Mammary epithelial cell (primary cell): ENCODE measurements around the gene LYPD6.

ENCODE experiments used
- EZH2 ChIP-seq: IDR thresholded peaks from 2 replicates; pipeline ENCODE4 v1.6.1; 2012; ENCODE audit warnings: low read length, inconsistent platforms, borderline replicate concordance
- TF ChIP-seq, protein P1 (sequence below), 2 donors: IDR thresholded peaks in 1 of 2; conservative IDR thresholded peaks in 1 of 2; 2 replicates each; pipeline ENCODE4 v1.5.1; 2011 to 2012; ENCODE audit warnings: inconsistent platforms in 2 of 2, low read length in 2 of 2, mild to moderate bottlenecking in 2 of 2, control low read depth in 1 of 2, low read depth in 1 of 2; ENCODE audit not compliant: insufficient read depth in 1 of 2; ENCODE audit errors: extremely low read depth in 1 of 2

DNA sequence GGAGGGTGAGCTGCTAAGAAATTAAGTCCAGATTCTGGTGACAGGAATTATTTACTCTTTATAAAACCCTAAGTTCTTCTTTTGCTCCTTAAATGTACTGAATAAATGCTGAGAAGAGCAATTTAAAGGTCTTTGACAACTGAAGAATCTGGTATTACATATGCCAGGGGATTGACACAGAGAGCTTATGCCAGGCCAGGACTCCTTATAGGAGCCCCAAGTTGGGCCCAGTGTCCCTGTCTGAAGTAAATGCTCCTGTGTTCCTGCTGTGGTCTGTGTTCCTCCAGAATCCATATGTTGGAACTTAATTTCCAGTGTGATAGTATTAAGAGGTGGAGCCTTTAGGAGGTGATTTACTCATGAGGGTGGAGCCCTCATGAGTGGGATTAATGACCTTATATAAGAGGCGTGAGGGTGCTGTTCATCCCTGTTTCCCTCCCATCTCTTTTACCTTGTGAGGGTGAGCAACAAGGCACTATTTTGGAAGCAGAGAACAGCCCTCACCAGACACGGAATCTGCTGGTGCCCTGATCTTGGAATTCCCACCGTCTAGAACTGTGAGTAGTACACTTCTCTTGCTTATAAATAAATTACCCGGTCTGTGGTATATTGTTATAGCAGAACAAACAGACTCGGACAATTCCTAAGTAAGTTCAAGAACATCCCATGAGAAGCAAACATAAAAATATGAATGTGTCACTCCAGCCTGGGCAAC, 39.8 kb downstream of the LYPD6 start:
- TF ChIP-seq, protein P1, sequence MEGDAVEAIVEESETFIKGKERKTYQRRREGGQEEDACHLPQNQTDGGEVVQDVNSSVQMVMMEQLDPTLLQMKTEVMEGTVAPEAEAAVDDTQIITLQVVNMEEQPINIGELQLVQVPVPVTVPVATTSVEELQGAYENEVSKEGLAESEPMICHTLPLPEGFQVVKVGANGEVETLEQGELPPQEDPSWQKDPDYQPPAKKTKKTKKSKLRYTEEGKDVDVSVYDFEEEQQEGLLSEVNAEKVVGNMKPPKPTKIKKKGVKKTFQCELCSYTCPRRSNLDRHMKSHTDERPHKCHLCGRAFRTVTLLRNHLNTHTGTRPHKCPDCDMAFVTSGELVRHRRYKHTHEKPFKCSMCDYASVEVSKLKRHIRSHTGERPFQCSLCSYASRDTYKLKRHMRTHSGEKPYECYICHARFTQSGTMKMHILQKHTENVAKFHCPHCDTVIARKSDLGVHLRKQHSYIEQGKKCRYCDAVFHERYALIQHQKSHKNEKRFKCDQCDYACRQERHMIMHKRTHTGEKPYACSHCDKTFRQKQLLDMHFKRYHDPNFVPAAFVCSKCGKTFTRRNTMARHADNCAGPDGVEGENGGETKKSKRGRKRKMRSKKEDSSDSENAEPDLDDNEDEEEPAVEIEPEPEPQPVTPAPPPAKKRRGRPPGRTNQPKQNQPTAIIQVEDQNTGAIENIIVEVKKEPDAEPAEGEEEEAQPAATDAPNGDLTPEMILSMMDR (conservative IDR thresholded peaks at IDR 0.05 in 1 of 2, IDR thresholded peaks at IDR 0.05 in 1 of 2; ENCODE audit: extremely low read depth in 1 of 2, insufficient read depth in 1 of 2, low read depth in 1 of 2, low read length in 2 of 2), result no peak
- TF ChIP-seq EZH2, result no peak
